HepG2 (cell line): Measurements from ENCODE around the gene CERT1. TPM values are rescaled to one million over a fixed set of nuclear protein-coding genes. Genes with fewer than 3 reads are reported as not detected.
A peak's percentile ranks its signal among the peaks of the same experiment; 100 is the strongest.

Experiments used
- ARID2 ChIP-seq: sonication (generic); formaldehyde crosslinking; IDR thresholded peaks from 2 replicates; pipeline ENCODE4 v1.8.1; 2022; ENCODE audit warnings: mild to moderate bottlenecking, missing genetic modification reagents, borderline replicate concordance
- BRCA1 ChIP-seq: sonication (generic); formaldehyde crosslinking; IDR thresholded peaks from 2 replicates; pipeline ENCODE4 v1.4.0; 2020; ENCODE audit warnings: missing genetic modification reagents
- HMG20B ChIP-seq: conservative IDR thresholded peaks from 2 replicates; pipeline ENCODE4 v1.6.1; 2016; ENCODE audit warnings: missing genetic modification reagents, missing compliant biosample characterization
- IRX3 ChIP-seq: sonication (generic); formaldehyde crosslinking; IDR thresholded peaks from 2 replicates; pipeline ENCODE4 v1.8.1; 2023; ENCODE audit warnings: mild to moderate bottlenecking, low read depth, missing genetic modification reagents, borderline replicate concordance
- NCOA2 ChIP-seq: sonication (generic); formaldehyde crosslinking; IDR thresholded peaks from 2 replicates; pipeline ENCODE4 v1.8.0; 2022; ENCODE audit warnings: inconsistent platforms
- NR2C2 ChIP-seq: sonication (generic); formaldehyde crosslinking; IDR thresholded peaks from 2 replicates; pipeline ENCODE4 v1.4.0; 2020; ENCODE audit warnings: missing genetic modification reagents, mild to moderate bottlenecking, moderate library complexity, borderline replicate concordance
- SALL1 ChIP-seq: sonication (generic); formaldehyde crosslinking; IDR thresholded peaks from 2 replicates; pipeline ENCODE4 v1.8.0; 2022; ENCODE audit warnings: mild to moderate bottlenecking, missing genetic modification reagents
- SMAD3 ChIP-seq: sonication (generic); formaldehyde crosslinking; IDR thresholded peaks from 2 replicates; pipeline ENCODE4 v1.4.0; 2020; ENCODE audit warnings: missing genetic modification reagents
- SNAPC2 ChIP-seq: sonication (generic); formaldehyde crosslinking; IDR thresholded peaks from 2 replicates; pipeline ENCODE4 v1.8.1; 2022; ENCODE audit warnings: mild to moderate bottlenecking, missing genetic modification reagents
- ZNF333 ChIP-seq: sonication (generic); formaldehyde crosslinking; IDR thresholded peaks from 2 replicates; pipeline ENCODE4 v1.4.0; 2020; ENCODE audit warnings: mild to moderate bottlenecking, missing genetic modification reagents, borderline replicate concordance
- ZNF543 ChIP-seq: sonication (generic); formaldehyde crosslinking; IDR thresholded peaks from 2 replicates; pipeline ENCODE4 v1.4.0; 2020; ENCODE audit warnings: mild to moderate bottlenecking, missing genetic modification reagents
- ZNF616 ChIP-seq: sonication (generic); formaldehyde crosslinking; IDR thresholded peaks from 2 replicates; pipeline ENCODE4 v1.5.0; 2020; ENCODE audit warnings: low read depth, mild to moderate bottlenecking, missing genetic modification reagents
- polyA plus RNA-seq, 8 experiments: library from polyadenylated mRNA; depleted of rRNA in 3 of 8; stranded (reverse) in 7 of 8; unstranded in 1 of 8; fragments of >200 nt; fragmentation: Illumina TruSeq in 4 of 8; extraction: Trizol in 4 of 8; gene quantifications; 2 replicates each; pipeline versions ENCODE4 v1.2.1 to v1.2.3, GENCODE V29; 2011 to 2016; ENCODE audit warnings: low read depth in 4 of 8, missing spikeins in 1 of 8, mixed read lengths in 1 of 8; ENCODE audit not compliant: insufficient read depth in 1 of 8
- total RNA-seq, 5 experiments: library from RNA; depleted of rRNA; stranded (reverse); fragments of >200 nt; fragmentation: Illumina TruSeq; extraction: Trizol; gene quantifications; 2 replicates each; pipeline ENCODE4 v1.2.3, GENCODE V29; 2016; ENCODE audit warnings: low read depth in 1 of 5
- TF ChIP-seq, protein P1 (sequence below): sonication (generic); formaldehyde crosslinking; IDR thresholded peaks from 2 replicates; pipeline ENCODE4 v1.4.0; 2020; ENCODE audit warnings: missing genetic modification reagents, low read depth, mild to moderate bottlenecking, borderline replicate concordance
- TF ChIP-seq, protein P2 (sequence below): sonication (generic); formaldehyde crosslinking; conservative IDR thresholded peaks from 2 replicates; pipeline ENCODE4 v1.8.0; 2022; ENCODE audit warnings: mild to moderate bottlenecking, moderate library complexity, missing genetic modification reagents
- TF ChIP-seq, protein P3 (sequence below), 2 experiments: sonication (generic) in 1 of 2; formaldehyde crosslinking in 1 of 2; IDR thresholded peaks; 2 replicates each; pipeline versions ENCODE4 v1.5.1 to v1.6.1; 2011 to 2020; ENCODE audit warnings: borderline replicate concordance in 1 of 2, low read depth in 1 of 2, low read length in 1 of 2, mild to moderate bottlenecking in 1 of 2, missing genetic modification reagents in 1 of 2, moderate library complexity in 1 of 2
- TF ChIP-seq, protein P4 (sequence below): IDR thresholded peaks from 2 replicates; pipeline ENCODE4 v1.6.1; 2016; ENCODE audit warnings: missing biosample characterization, missing genetic modification reagents, low read depth
- TF ChIP-seq, protein P5 (sequence below): sonication (generic); formaldehyde crosslinking; IDR thresholded peaks from 2 replicates; pipeline ENCODE4 v1.8.1; 2023; ENCODE audit warnings: mild to moderate bottlenecking, missing genetic modification reagents
- TF ChIP-seq, protein P6 (sequence below): sonication (generic); formaldehyde crosslinking; IDR thresholded peaks from 2 replicates; pipeline ENCODE4 v1.4.0; 2020; ENCODE audit warnings: mild to moderate bottlenecking, missing genetic modification reagents

CERT1 gene
- total and polyA plus RNA-seq, 2 of the 13 experiments (the other 11 are each of a cell fraction or from before 2014, with no cell fraction given): 8.2 to 12.7 TPM

DNA sequence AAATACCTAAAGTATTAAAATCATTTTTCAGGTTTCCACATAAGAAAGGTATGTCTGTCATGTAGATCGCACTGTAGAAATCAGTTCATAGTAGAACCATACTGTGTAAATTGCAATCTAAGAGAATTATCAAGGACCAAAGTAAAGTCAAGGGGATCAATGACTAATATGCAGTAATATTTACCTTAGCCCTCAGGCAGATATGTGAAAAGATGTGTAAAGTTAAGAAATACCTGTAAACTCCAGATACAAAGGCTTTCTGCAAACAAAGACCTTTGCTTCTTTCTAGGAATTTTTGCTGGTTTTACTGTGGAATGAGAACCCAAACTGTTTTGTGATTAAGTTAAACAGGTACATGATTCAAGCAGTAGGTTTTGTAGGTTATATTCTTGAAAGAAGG, 11.8 kb upstream of the CERT1 start (continued):
- TF ChIP-seq, protein P1, sequence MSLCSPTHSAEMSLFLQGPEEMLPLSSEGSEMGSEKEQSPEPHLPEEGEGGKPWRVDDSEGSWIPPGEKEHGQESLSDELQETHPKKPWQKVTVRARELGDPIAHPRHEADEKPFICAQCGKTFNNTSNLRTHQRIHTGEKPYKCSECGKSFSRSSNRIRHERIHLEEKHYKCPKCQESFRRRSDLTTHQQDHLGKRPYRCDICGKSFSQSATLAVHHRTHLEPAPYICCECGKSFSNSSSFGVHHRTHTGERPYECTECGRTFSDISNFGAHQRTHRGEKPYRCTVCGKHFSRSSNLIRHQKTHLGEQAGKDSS (CRISPR knock-in tag): no peak
- TF ChIP-seq IRX3 (no peak), NCOA2 (CRISPR knock-in tag) (peak; percentile 57; the same call in 1 of the 2 replicates), HMG20B (CRISPR knock-in tag) (peak; percentile 88), NR2C2 (CRISPR knock-in tag) (no peak), SNAPC2 (CRISPR knock-in tag) (no peak), SMAD3 (peak; percentile 58; the same call in 1 of the 2 replicates), ZNF333 (CRISPR knock-in tag) (no peak), SALL1 (no peak), ARID2 (CRISPR knock-in tag) (no peak), ZNF543 (CRISPR knock-in tag) (no peak), ZNF616 (CRISPR knock-in tag) (no peak), BRCA1 (CRISPR knock-in tag) (no peak)
- TF ChIP-seq, protein P2, sequence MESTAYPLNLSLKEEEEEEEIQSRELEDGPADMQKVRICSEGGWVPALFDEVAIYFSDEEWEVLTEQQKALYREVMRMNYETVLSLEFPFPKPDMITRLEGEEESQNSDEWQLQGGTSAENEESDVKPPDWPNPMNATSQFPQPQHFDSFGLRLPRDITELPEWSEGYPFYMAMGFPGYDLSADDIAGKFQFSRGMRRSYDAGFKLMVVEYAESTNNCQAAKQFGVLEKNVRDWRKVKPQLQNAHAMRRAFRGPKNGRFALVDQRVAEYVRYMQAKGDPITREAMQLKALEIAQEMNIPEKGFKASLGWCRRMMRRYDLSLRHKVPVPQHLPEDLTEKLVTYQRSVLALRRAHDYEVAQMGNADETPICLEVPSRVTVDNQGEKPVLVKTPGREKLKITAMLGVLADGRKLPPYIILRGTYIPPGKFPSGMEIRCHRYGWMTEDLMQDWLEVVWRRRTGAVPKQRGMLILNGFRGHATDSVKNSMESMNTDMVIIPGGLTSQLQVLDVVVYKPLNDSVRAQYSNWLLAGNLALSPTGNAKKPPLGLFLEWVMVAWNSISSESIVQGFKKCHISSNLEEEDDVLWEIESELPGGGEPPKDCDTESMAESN (CRISPR knock-in tag): no peak
- TF ChIP-seq, protein P3, sequence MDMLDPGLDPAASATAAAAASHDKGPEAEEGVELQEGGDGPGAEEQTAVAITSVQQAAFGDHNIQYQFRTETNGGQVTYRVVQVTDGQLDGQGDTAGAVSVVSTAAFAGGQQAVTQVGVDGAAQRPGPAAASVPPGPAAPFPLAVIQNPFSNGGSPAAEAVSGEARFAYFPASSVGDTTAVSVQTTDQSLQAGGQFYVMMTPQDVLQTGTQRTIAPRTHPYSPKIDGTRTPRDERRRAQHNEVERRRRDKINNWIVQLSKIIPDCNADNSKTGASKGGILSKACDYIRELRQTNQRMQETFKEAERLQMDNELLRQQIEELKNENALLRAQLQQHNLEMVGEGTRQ (IDR thresholded peaks at IDR 0.05; ENCODE audit: low read depth, low read length): no peak
- TF ChIP-seq, protein P3 (CRISPR knock-in tag; IDR thresholded peaks at IDR 0.05; ENCODE audit: borderline replicate concordance): no peak
- TF ChIP-seq, protein P4, sequence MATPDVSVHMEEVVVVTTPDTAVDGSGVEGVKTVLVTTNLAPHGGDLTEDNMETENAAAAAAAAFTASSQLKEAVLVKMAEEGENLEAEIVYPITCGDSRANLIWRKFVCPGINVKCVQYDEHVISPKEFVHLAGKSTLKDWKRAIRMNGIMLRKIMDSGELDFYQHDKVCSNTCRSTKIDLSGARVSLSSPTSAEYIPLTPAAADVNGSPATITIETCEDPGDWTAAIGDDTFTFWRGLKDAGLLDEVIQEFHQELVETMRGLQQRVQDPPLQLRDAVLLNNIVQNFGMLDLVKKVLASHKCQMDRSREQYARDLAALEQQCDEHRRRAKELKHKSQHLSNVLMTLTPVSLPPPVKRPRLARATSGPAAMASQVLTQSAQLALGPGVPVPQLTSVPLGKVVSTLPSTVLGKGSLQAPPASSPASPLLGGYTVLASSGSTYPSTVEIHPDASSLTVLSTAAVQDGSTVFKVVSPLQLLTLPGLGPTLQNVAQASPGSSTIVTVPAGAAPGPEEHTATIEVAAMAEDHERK (CRISPR knock-in tag): no peak
- TF ChIP-seq, protein P5, sequence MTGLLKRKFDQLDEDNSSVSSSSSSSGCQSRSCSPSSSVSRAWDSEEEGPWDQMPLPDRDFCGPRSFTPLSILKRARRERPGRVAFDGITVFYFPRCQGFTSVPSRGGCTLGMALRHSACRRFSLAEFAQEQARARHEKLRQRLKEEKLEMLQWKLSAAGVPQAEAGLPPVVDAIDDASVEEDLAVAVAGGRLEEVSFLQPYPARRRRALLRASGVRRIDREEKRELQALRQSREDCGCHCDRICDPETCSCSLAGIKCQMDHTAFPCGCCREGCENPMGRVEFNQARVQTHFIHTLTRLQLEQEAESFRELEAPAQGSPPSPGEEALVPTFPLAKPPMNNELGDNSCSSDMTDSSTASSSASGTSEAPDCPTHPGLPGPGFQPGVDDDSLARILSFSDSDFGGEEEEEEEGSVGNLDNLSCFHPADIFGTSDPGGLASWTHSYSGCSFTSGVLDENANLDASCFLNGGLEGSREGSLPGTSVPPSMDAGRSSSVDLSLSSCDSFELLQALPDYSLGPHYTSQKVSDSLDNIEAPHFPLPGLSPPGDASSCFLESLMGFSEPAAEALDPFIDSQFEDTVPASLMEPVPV (CRISPR knock-in tag): no peak
- TF ChIP-seq, protein P6, sequence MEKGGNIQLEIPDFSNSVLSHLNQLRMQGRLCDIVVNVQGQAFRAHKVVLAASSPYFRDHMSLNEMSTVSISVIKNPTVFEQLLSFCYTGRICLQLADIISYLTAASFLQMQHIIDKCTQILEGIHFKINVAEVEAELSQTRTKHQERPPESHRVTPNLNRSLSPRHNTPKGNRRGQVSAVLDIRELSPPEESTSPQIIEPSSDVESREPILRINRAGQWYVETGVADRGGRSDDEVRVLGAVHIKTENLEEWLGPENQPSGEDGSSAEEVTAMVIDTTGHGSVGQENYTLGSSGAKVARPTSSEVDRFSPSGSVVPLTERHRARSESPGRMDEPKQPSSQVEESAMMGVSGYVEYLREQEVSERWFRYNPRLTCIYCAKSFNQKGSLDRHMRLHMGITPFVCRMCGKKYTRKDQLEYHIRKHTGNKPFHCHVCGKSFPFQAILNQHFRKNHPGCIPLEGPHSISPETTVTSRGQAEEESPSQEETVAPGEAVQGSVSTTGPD (CRISPR knock-in tag): no peak
